Osteoblast (primary cell): ENCODE measurements around the gene C16orf74. TPM values are rescaled to one million over a fixed set of nuclear protein-coding genes. Genes with fewer than 3 reads are reported as not detected.

Experiments used
- DNase-seq: peaks from one replicate; pipeline ENCODE4 v3.0.0; 2011; ENCODE audit warnings: low spot score, mixed read lengths; ENCODE audit not compliant: insufficient read length; ENCODE audit errors: missing footprints
- H2AFZ ChIP-seq: 2 replicates; pipeline ENCODE4 v1.6.0; 2011; ENCODE audit warnings: mild to moderate bottlenecking, low read length
- H3K27ac ChIP-seq: 2 replicates; pipeline ENCODE4 v1.5.1; 2011; ENCODE audit warnings: mild to moderate bottlenecking, low read depth, low read length, moderate library complexity
- H3K27me3 ChIP-seq: 2 replicates; pipeline ENCODE4 v1.6.0; 2012; ENCODE audit warnings: mild to moderate bottlenecking, control low read depth, inconsistent platforms, low read length, moderate library complexity; ENCODE audit not compliant: insufficient read depth
- H3K36me3 ChIP-seq: 2 replicates; pipeline ENCODE4 v1.5.1; 2011; ENCODE audit warnings: mild to moderate bottlenecking, low read length, control low read depth, moderate library complexity; ENCODE audit not compliant: insufficient read depth
- H3K4me1 ChIP-seq: 2 replicates; pipeline ENCODE4 v1.5.1; 2011; ENCODE audit warnings: mild to moderate bottlenecking, low read length, control low read depth, moderate library complexity; ENCODE audit not compliant: insufficient read depth
- H3K4me2 ChIP-seq: 2 replicates; pipeline ENCODE4 v1.6.0; 2011; ENCODE audit warnings: mild to moderate bottlenecking, low read length; ENCODE audit not compliant: insufficient read depth
- H3K4me3 ChIP-seq: fragments of 200-600 bp; sonication (generic); 3 replicates; pipeline ENCODE4 v1.5.1; 2012; ENCODE audit warnings: mild to moderate bottlenecking, low read length, inconsistent platforms; ENCODE audit not compliant: insufficient read depth
- H3K79me2 ChIP-seq: 2 replicates; pipeline ENCODE4 v1.6.0; 2012; ENCODE audit warnings: mild to moderate bottlenecking, low read length, control low read depth, inconsistent platforms; ENCODE audit not compliant: insufficient read depth
- H3K9me3 ChIP-seq: 2 replicates; pipeline ENCODE4 v1.5.1; 2011; ENCODE audit warnings: low read depth, low read length, control low read depth
- H4K20me1 ChIP-seq: 2 replicates; pipeline ENCODE4 v1.6.0; 2012; ENCODE audit warnings: mild to moderate bottlenecking, low read length, control low read depth; ENCODE audit not compliant: insufficient read depth
- total RNA-seq: library from RNA; depleted of rRNA; stranded (reverse); fragments of >200 nt; gene quantifications from 2 replicates; pipeline ENCODE4 v1.2.3, GENCODE V29; 2012
- TF ChIP-seq, protein P1 (sequence below): IDR thresholded peaks from 2 replicates; pipeline ENCODE4 v1.5.1; 2011; ENCODE audit warnings: mild to moderate bottlenecking, low read depth, low read length, moderate library complexity; ENCODE audit errors: extremely low read depth

C16orf74 gene
- total RNA-seq, 1 donor: 0.72 TPM

DNA sequence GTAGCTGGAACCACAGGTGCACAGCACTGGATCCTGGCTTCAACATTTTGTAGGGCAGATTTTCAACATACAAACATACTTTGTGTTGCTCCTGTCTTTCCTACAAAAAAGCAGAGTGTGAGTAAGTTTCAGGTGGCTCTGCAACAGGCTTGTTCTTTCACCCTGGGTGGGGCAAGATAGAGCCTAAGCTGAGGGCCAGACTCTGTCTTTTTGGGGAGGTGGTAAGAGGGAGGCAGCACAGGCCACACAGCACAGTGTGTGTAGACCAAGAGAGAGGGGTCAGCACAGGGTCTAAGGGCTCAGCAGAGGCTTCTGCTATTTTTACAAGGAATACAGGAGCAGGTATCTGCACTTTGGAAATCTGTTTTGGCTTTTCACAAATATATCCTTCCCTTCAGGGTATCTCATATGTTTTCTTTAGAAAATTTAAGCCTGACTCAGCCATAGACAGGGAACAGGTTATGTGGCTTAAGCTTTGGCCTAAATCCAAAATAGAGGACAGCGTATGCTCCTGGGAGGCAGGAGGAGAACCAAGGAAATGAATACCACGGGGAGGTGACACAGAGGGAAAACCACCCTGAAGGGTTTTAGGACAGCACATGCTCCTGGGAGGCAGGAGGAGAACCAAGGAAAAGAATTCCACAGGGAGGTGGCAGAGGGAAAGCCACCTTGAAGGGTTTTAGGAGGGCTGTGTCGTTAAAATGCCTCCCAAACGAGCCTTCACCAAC lies 26.9 kb upstream of the C16orf74 start:
- H3K27me3 ChIP-seq: no peaks in the 10 kb centered on the region
- H4K20me1 ChIP-seq: peaks cover 27% of the 10 kb centered on the region
- TF ChIP-seq, protein P1, sequence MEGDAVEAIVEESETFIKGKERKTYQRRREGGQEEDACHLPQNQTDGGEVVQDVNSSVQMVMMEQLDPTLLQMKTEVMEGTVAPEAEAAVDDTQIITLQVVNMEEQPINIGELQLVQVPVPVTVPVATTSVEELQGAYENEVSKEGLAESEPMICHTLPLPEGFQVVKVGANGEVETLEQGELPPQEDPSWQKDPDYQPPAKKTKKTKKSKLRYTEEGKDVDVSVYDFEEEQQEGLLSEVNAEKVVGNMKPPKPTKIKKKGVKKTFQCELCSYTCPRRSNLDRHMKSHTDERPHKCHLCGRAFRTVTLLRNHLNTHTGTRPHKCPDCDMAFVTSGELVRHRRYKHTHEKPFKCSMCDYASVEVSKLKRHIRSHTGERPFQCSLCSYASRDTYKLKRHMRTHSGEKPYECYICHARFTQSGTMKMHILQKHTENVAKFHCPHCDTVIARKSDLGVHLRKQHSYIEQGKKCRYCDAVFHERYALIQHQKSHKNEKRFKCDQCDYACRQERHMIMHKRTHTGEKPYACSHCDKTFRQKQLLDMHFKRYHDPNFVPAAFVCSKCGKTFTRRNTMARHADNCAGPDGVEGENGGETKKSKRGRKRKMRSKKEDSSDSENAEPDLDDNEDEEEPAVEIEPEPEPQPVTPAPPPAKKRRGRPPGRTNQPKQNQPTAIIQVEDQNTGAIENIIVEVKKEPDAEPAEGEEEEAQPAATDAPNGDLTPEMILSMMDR: no peak
- peaks cover 4% of the 10 kb centered on the region for H3K4me1 ChIP-seq
- H3K36me3 ChIP-seq: peaks cover 56% of the 10 kb centered on the region
- H3K4me3 ChIP-seq: no peak overlapping the region
- peaks cover 12% of the 10 kb centered on the region for H3K79me2 ChIP-seq
- H3K9me3 ChIP-seq: no peaks in the 10 kb centered on the region
- H2AFZ ChIP-seq: no peak overlapping the region
- H3K4me2 ChIP-seq: no peak overlapping the region
- no peak overlapping the region for H3K27ac ChIP-seq
- DNase-seq: peak; percentile 88

- no peak for DNase-seq
- Histone ChIP-seq H3K36me3 (peaks cover 34% of the 10 kb centered on the region), H3K4me2 (no peak overlapping the region), H3K4me3 (no peak overlapping the region), H3K27me3 (no peaks in the 10 kb centered on the region), H3K79me2 (no peaks in the 10 kb centered on the region), H2AFZ (no peak overlapping the region), H4K20me1 (peaks cover 5% of the 10 kb centered on the region), H3K9me3 (no peaks in the 10 kb centered on the region), H3K4me1 (peaks cover 4% of the 10 kb centered on the region), H3K27ac (no peak overlapping the region)
- TF ChIP-seq, protein P1: no peak
Measured at GRCh38 chr16:85774811-85775210, 23.9 kb upstream of the C16orf74 start.

DNA sequence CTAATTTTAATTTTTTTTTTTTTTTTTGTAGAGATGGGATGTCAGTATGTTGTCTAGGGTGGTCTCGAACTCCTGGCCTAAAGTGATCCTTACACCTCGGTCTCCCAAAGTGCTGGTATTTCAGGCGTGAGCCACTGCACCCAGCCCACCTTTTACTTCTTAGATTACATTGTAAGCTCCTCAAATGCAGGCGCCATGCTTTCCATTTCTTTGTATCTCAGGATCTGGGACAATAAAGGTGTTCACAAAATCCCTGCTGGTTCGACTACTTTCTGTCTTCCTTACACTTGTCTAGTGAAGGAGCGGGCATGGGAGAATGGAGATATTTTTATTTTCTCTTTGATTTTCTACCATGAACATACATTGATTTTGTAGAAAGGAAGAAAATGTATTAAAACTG lies 23.2 kb upstream of the C16orf74 start:
- Histone ChIP-seq H3K4me2 (no peak overlapping the region), H3K27ac (no peak overlapping the region), H2AFZ (no peak overlapping the region), H3K4me3 (no peak overlapping the region), H3K27me3 (no peaks in the 10 kb centered on the region), H3K9me3 (no peaks in the 10 kb centered on the region), H3K36me3 (peaks cover 27% of the 10 kb centered on the region), H3K4me1 (peaks cover 4% of the 10 kb centered on the region), H3K79me2 (no peaks in the 10 kb centered on the region), H4K20me1 (peaks cover 2% of the 10 kb centered on the region)
- no peak for DNase-seq
- TF ChIP-seq, protein P1: no peak

- Histone ChIP-seq H3K4me3 (no peak overlapping the region), H3K4me2 (no peak overlapping the region), H4K20me1 (peaks cover 2% of the 10 kb centered on the region), H2AFZ (no peak overlapping the region), H3K27ac (no peak overlapping the region), H3K9me3 (no peaks in the 10 kb centered on the region), H3K79me2 (no peaks in the 10 kb centered on the region), H3K27me3 (no peaks in the 10 kb centered on the region), H3K36me3 (peaks cover 16% of the 10 kb centered on the region), H3K4me1 (peaks cover 5% of the 10 kb centered on the region)
- DNase-seq: peak; percentile 10
- TF ChIP-seq, protein P1: no peak
Measured at GRCh38 chr16:85773044-85773443, 22.1 kb upstream of the C16orf74 start.
